ENCODE data around the gene PLCE1. TPM values are rescaled to one million over a fixed set of nuclear protein-coding genes. Genes with fewer than 3 reads are reported as not detected.

The PLCE1 gene
- total and polyA plus RNA-seq, 2 of the 4 experiments (the other 2 are of a cell fraction) = 2.2 to 4.5 TPM

GRCh38 chr10:94002156-94002555, 8.4 kb downstream of the PLCE1 start:
- Histone ChIP-seq H3K9me1 (ENCODE audit: insufficient read depth, low read length) (peaks cover 4% of the 10 kb centered on the region), H4K8ac (ENCODE audit: low read depth in 2 of 2, low read length in 2 of 2) (no peak overlapping the region), H2BK20ac (ENCODE audit: low read depth, low read length) (no peak overlapping the region), H3K23ac (ENCODE audit: low read depth, low read length) (no peak overlapping the region), H2BK120ac (ENCODE audit: low read depth, low read length) (no peak overlapping the region), H3K9me3 (ENCODE audit: control insufficient read depth, insufficient read depth, low read length) (no peaks in the 10 kb centered on the region), H3K79me1 (ENCODE audit: low read depth in 1 of 2, low read length in 2 of 2) (no peaks in the 10 kb centered on the region), H2BK5ac (ENCODE audit: low read depth, low read length, poor library complexity, severe bottlenecking) (no peak overlapping the region), H3K4ac (ENCODE audit: low read depth, low read length) (no peak overlapping the region), H2BK15ac (ENCODE audit: low read depth, low read length) (no peak overlapping the region), H3K36me3 (ENCODE audit: control insufficient read depth, insufficient read depth, low read length) (no peaks in the 10 kb centered on the region), H3K4me1 (ENCODE audit: control insufficient read depth, insufficient read depth, low read length) (peaks cover 3% of the 10 kb centered on the region), H3K27me3 (ENCODE audit: control insufficient read depth, insufficient read depth, low read length) (no peaks in the 10 kb centered on the region), H2AK9ac (replicated peaks; ENCODE audit: low read depth, low read length, poor library complexity) (no peak overlapping the region), H3K14ac (replicated peaks; ENCODE audit: low read depth, low read length) (no peak overlapping the region), H3K9ac (ENCODE audit: low read depth, low read length) (no peak overlapping the region), H4K20me1 (ENCODE audit: insufficient read depth, low read length) (no peaks in the 10 kb centered on the region; the same call in 1 of the 2 replicates), H3K27ac (ENCODE audit: insufficient read depth, low read length) (no peak overlapping the region), H3K18ac (ENCODE audit: low read depth, low read length) (no peak overlapping the region), H3K4me2 (ENCODE audit: low read depth, low read length) (no peak overlapping the region), H3K4me3 (ENCODE audit: insufficient read depth, low read depth, low read length) (no peak overlapping the region), H4K91ac (ENCODE audit: insufficient read depth, low read depth, low read length) (no peak overlapping the region), H2AK5ac (ENCODE audit: low read depth, low read length) (no peak overlapping the region), H4K5ac (ENCODE audit: low read depth, low read length) (no peak overlapping the region), H2AFZ (replicated peaks; ENCODE audit: low read length, poor library complexity) (no peak overlapping the region), H3K56ac (ENCODE audit: extremely low read depth, insufficient read depth, low read length) (no peak overlapping the region)
- dilution Hi-C loops (cut with HindIII; ENCODE audit: low sequenced_read_pairs, unreplicated experiment) = no loop called here
- intact Hi-C loops (cut with micrococcal nuclease) = no loop called here
- DNase-seq (no peak), ATAC-seq (ENCODE audit: low read depth) (no peak)
- in situ Hi-C loops (cut with MboI; ENCODE audit: low sequenced_read_pairs) = no loop called here
- no CpG with 5 or more reads among the region's 3 CpGs for WGBS, 2 experiments (ENCODE audit: extremely low coverage in 2 of 2, insufficient read length in 1 of 2)
- CTCF ChIA-PET = no interaction called here
- POLR2A ChIA-PET (ENCODE audit: unreplicated experiment) = no interaction called here
- BruUV-seq (replicated peaks) = no TSS peak
- TF ChIP-seq MAZ (IDR thresholded peaks at IDR 0.05; ENCODE audit: borderline replicate concordance, low read depth, low read length) = no peak
- no peak for TF ChIP-seq SMC3 (IDR thresholded peaks at IDR 0.05; ENCODE audit: low read depth, low read length)
- TF ChIP-seq POLR2A (IDR thresholded peaks at IDR 0.05; ENCODE audit: low read depth, low read length) = no peak
- no peak for TF ChIP-seq FOS (IDR thresholded peaks at IDR 0.05; ENCODE audit: low read depth, low read length)
- TF ChIP-seq RCOR1 (IDR thresholded peaks at IDR 0.05; ENCODE audit: insufficient replicate concordance, low read length) = no peak
- TF ChIP-seq RFX5 (IDR thresholded peaks at IDR 0.05; ENCODE audit: low read depth, low read length) = no peak
